IPS-18c (cell line): Measurements from ENCODE around the gene CCL5.
"Not testable (repeated sequence)": the region's sequence is repeated elsewhere in the genome, so short reads cannot be mapped to it uniquely, and the experiment has no call there.

Experiments used
- H3K4me3 ChIP-seq: 2 replicates; pipeline ENCODE4 v1.7.0; 2013; ENCODE audit warnings: low read depth, mild to moderate bottlenecking, low read length, moderate library complexity; ENCODE audit not compliant: insufficient read depth
- H3K9me3 ChIP-seq: one replicate; pipeline ENCODE4 v1.6.1; 2013; ENCODE audit warnings: mild to moderate bottlenecking, low read length, moderate library complexity; ENCODE audit not compliant: control insufficient read depth, insufficient read depth

The CCL5 gene

DNA sequence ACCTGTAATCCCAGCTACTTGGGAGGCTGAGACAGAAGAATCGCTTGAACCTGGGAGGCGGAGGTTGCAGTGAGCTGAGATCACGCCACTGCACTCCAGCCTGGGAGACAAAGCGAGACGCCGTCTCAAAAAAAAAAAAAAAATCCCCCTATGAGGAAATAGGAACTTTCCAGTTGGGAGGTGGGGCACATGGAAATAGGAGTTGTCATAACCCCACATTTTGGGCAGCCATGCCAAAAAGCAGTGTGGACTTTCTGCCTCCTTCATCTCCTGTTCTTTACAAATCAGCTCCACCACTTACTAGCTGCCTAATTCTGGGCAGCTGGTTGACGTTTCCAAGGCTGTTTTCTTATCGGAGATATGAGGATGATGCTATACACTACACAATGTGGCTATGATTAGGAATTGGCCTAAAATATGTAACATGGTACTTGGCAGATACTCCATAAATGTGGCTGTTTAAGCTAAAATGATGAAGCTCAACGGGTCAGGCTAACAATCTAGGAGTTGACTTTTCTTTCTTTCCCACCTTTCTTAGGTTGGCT lies 21.5 kb upstream of the CCL5 start:
- Histone ChIP-seq H3K9me3 (no peaks in the 10 kb centered on the region), H3K4me3 (no peak overlapping the region)

DNA sequence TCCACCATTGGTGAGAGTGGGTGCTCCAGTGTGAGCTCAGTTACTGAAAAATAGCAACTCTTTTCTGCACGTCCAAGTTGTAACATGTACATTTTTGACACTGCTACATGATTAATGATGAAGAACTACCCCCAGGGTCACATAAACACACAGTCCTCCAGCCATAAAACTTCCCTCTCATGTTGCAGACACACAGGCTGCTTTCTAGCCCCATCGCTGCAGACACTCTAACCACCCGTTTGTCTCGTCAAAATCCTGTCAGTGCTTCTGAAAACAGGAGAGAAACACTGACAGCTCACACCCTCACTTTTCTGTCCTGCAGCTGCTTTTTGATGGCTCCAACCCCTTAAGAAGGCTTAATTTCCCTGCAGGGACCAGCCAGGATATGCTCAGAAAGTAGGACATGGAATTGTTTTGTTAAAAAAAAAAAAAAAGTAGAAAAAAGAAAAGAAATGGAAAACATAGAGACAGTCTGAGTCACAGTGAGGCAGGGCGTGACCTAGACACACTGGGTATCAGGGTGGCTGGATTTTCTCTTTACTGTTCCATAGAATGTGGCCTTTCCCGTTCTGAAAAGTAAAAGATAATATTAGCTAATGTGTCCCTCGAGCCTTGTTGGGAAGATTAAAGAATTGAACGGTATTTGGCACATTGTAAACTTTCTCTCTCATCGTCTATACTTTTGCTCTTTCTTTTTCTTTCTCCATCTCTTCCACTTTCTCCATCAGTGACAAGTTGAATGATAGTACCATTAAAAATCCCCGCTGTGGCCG lies 20.7 kb upstream of the CCL5 start:
- Histone ChIP-seq H3K9me3 (no peaks in the 10 kb centered on the region), H3K4me3 (no peak overlapping the region)

- H3K9me3 ChIP-seq: no peaks in the 10 kb centered on the region
- no peak overlapping the region for H3K4me3 ChIP-seq
Observed at GRCh38 chr17:35900280-35900679, 20.1 kb upstream of the CCL5 start.

GRCh38 chr17:35898283-35899070 lies 18.3 kb upstream of the CCL5 start:
- no peak overlapping the region for H3K4me3 ChIP-seq
- H3K9me3 ChIP-seq: no peaks in the 10 kb centered on the region

DNA sequence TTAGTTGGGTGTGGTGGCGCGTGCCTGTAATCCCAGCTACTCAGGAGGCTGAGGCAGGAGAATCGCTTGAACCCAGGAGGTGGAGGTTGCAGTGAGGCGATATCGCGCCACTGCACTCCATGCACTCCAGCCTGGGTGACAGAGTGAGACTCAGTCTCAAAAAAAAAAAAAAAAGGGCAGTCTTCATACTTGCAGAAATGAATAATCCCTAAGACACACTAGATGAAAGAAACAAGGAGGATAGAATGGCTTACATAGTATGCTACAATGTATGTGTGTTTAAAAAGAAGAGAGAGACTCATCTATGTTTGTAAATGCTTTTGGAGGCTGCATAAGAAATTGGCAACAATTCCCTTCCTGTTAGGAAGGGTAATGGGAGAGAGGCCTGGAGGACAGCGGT lies 17.6 kb upstream of the CCL5 start:
- not testable (repeated sequence) for H3K9me3 ChIP-seq, H3K4me3 ChIP-seq

DNA sequence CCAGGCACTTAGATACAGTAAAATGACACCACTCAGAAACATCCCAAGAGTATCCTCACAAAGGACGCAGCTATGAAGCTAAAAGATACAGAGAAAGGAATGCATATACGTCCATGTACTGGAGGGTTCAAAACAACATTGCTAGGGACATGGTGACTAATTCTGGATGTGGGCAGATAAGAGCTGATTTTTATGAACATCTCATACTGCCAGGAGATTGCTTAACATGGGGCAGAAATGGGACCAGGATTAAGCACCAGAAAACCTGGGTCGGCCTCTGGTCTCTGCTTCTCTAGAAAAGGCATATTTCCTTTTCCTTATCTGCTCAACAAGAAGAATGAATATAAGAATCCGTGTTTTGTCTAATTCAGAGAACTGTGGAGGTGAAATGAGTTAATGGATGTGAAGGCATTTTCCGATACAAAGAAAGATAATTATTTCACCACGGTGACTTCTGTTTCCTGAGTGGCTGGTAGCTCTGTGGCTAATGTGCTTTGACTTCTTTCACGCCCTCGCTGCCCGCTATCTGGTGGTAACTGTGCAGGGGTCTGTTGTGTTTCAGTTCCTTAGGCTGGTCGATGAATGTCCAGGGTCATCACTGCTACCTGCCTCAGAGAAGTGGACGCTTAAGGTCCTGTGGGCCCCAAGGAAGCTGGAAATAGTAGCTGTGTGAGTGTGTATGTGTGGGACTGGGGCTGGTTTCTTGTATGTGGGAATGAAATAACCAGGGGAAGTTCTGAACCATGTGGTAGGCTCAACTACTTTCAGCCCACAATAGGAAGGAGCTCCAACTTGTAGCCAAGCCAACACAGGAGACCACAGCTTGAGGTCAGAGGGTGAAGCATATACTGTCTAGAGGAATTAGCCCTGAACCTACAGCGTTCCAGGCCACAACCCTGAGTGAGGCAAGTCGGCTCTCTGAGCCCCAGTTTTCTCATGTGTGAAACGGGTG lies 15.8 kb upstream of the CCL5 start:
- Histone ChIP-seq H3K9me3 (no peaks in the 10 kb centered on the region), H3K4me3 (no peak overlapping the region)

GRCh38 chr17:35894206-35894605 lies 14.0 kb upstream of the CCL5 start:
- H3K4me3 ChIP-seq: no peak overlapping the region
- no peaks in the 10 kb centered on the region for H3K9me3 ChIP-seq

- Histone ChIP-seq H3K9me3 (no peaks in the 10 kb centered on the region), H3K4me3 (no peak overlapping the region)
Observed at GRCh38 chr17:35893751-35894150, 13.6 kb upstream of the CCL5 start.

DNA sequence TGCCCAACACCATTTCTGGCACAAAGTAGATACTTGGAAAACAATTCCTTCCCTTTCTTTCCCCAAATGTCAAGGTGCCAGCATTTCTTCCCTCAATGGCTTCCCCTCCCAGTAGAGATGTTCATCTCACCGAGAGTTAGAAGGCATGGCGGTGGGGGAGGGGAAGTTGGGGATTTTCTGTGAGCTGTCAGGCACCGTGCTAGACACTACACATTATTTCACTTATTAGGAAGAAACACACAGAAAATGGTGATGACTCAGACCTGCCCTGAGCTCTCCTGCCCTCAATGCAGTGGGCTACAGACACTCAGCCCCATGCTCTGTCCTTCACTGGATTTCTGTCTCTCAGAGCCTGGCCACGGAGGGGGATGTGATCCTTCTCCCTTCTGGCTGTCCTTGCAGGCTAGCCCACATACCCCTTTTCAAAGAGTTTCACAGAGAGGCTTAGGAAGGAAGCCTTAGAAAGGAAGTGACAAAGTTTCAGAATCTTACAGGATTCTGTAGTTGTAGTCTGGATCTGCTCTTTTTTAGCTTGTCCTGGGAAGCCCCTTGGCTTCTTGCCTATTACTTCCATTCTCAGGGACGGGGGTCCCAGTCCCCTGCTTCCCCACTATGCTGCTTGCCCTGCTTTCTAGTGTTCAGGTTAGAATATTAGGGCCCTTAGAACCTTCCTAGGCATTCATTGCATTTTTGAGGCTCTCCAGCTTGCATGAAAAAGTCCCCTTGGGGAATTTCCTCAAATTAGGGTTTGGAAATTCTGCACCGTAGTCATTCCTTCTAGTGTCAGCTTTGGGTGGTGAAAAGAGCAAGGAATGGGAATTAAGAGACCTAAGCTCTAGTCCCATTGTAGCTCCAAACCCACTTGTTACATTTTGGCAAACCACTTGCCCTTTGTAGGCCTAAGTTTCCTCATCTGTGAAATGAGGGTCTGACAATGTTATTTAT lies 12.2 kb upstream of the CCL5 start:
- Histone ChIP-seq H3K4me3 (no peak overlapping the region), H3K9me3 (no peaks in the 10 kb centered on the region)

GRCh38 chr17:35891269-35891668 lies 11.1 kb upstream of the CCL5 start:
- H3K4me3 ChIP-seq: no peak overlapping the region
- no peaks in the 10 kb centered on the region for H3K9me3 ChIP-seq

DNA sequence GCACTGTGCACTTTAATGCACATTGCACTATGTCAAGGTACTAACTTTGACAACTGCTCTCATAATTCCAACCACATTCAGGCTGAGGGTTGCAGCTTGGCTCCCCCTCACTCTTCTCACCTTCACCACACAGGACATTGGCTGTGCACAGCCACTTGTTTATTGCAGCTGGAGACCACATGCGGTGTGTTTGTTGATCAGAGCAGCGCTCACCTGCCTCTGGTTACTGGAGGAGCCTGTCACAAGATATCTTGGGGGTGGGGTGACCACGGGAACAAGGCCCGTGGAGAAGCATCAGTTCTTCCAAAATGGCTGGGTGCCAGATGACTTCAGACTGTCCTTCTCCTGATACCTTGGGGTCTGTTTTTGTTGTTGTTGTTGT lies 10.6 kb upstream of the CCL5 start:
- Histone ChIP-seq H3K9me3 (no peaks in the 10 kb centered on the region), H3K4me3 (no peak overlapping the region)

DNA sequence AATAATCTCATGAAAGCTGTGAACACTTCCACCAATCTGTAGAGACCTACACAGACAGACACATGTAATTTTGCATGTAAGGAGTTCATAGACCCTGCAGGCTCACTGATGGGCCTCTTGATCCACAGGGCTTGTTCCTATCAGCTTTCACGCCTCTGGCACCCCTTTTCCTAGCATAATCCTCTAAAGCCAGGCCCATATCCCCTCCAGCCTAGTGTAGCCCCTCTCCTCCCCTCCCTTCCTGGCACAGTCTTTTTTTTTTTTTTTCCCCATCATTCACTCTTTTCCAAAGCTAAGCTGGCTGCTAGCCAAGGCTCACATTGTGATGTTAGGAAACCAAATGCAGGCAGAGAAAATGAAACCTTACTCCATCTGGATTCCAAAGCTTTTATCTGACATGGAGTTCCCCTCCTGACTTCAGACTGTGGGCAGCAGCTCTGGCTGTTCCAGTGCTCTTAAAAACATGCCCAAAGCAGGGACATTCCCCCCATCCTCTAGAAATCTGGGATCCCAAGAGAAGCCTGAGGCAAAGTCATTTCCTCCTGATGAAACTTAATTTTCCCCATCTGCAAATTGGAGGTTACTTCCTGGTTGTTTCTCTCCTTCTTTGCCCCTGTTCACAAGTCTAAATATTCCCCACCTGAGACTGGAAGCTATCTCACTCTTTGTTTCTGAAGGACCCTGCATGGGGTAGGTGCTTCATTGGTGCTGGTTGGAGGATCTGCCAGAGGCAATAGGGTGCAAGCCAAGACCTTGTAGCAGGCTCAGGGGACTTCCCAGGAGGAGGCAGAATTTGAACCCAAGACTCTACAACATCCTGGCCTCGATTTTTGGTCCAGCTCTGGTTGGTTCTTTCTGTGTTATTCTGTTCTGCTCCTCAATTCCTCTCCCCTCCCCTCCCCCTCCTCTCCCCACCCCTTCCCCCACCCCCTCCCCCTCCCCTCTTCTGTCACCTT lies 9.9 kb upstream of the CCL5 start:
- Histone ChIP-seq H3K9me3 (no peaks in the 10 kb centered on the region), H3K4me3 (no peak overlapping the region)

- Histone ChIP-seq H3K9me3 (no peaks in the 10 kb centered on the region), H3K4me3 (no peak overlapping the region)
Observed at GRCh38 chr17:35889241-35889640, 9.1 kb upstream of the CCL5 start.

- Histone ChIP-seq H3K4me3 (no peak overlapping the region), H3K9me3 (no peaks in the 10 kb centered on the region)
Observed at GRCh38 chr17:35878361-35878760, 1.8 kb downstream of the CCL5 start.

- no peaks in the 10 kb centered on the region for H3K9me3 ChIP-seq
- no peak overlapping the region for H3K4me3 ChIP-seq
Observed at GRCh38 chr17:35877345-35878029, 2.7 kb downstream of the CCL5 start.
